Measurements from ENCODE around the gene STEAP4.
A peak's percentile ranks its signal among the peaks of the same experiment; 100 is the strongest.

STEAP4 gene

GRCh38 chr7:88256906-88257305 is 49.8 kb downstream of the STEAP4 start:
- in situ Hi-C loops (cut with HindIII; ENCODE audit: low pct_unique_long_range_greater_than_20kb, low sequenced_read_pairs), result no loop called here
- TF ChIP-seq JUND (IDR thresholded peaks at IDR 0.05; ENCODE audit: low read depth), result no peak
- DNase-seq (ENCODE audit: low read depth in 1 of 2, low spot score in 1 of 2), result no peak

- no peak for DNase-seq (ENCODE audit: low read depth in 1 of 2, low spot score in 1 of 2)
- TF ChIP-seq JUND (IDR thresholded peaks at IDR 0.05; ENCODE audit: low read depth), result no peak
- in situ Hi-C loops (cut with HindIII; ENCODE audit: low pct_unique_long_range_greater_than_20kb, low sequenced_read_pairs), result no loop called here
Observed at GRCh38 chr7:88254721-88255424, 51.8 kb downstream of the STEAP4 start.

- in situ Hi-C loops (cut with HindIII; ENCODE audit: low pct_unique_long_range_greater_than_20kb, low sequenced_read_pairs), result no loop called here
- no peak for TF ChIP-seq JUND (IDR thresholded peaks at IDR 0.05; ENCODE audit: low read depth)
Observed at GRCh38 chr7:88253640-88254039, 53.1 kb downstream of the STEAP4 start.

GRCh38 chr7:88244258-88244657 is 62.4 kb downstream of the STEAP4 start:
- TF ChIP-seq JUND (IDR thresholded peaks at IDR 0.05; ENCODE audit: low read depth), result no peak
- no peak for DNase-seq (ENCODE audit: low read depth in 1 of 2, low spot score in 1 of 2)
- in situ Hi-C loops (cut with HindIII; ENCODE audit: low pct_unique_long_range_greater_than_20kb, low sequenced_read_pairs), result no loop called here

More at GRCh38 chr7:88253640-88254039, 53.1 kb downstream of the STEAP4 start:
- no peak for DNase-seq (ENCODE audit: low read depth in 1 of 2, low spot score in 1 of 2)

- in situ Hi-C loops (cut with HindIII; ENCODE audit: low pct_unique_long_range_greater_than_20kb, low sequenced_read_pairs), result no loop called here
- DNase-seq (ENCODE audit: low read depth in 1 of 2, low spot score in 1 of 2), result peak; percentile 40 to 84
- no peak for TF ChIP-seq JUND (IDR thresholded peaks at IDR 0.05; ENCODE audit: low read depth)
Observed at GRCh38 chr7:88243345-88243909, 63.3 kb downstream of the STEAP4 start.

GRCh38 chr7:88239852-88240251 is 66.8 kb downstream of the STEAP4 start:
- TF ChIP-seq JUND (IDR thresholded peaks at IDR 0.05; ENCODE audit: low read depth), result no peak
- in situ Hi-C loops (cut with HindIII; ENCODE audit: low pct_unique_long_range_greater_than_20kb, low sequenced_read_pairs), result no loop called here

GRCh38 chr7:88233828-88234227 is 72.9 kb downstream of the STEAP4 start:
- no peak for TF ChIP-seq JUND (IDR thresholded peaks at IDR 0.05; ENCODE audit: low read depth)
- in situ Hi-C loops (cut with HindIII; ENCODE audit: low pct_unique_long_range_greater_than_20kb, low sequenced_read_pairs), result no loop called here

More at GRCh38 chr7:88239852-88240251, 66.8 kb downstream of the STEAP4 start:
- DNase-seq (ENCODE audit: low read depth in 1 of 2, low spot score in 1 of 2), result no peak

GRCh38 chr7:88230646-88231045 is 76.0 kb downstream of the STEAP4 start:
- no peak for TF ChIP-seq JUND (IDR thresholded peaks at IDR 0.05; ENCODE audit: low read depth)
- no peak for DNase-seq (ENCODE audit: low read depth in 1 of 2, low spot score in 1 of 2)
- in situ Hi-C loops (cut with HindIII; ENCODE audit: low pct_unique_long_range_greater_than_20kb, low sequenced_read_pairs), result no loop called here

More at GRCh38 chr7:88233828-88234227, 72.9 kb downstream of the STEAP4 start:
- no peak for DNase-seq (ENCODE audit: low read depth in 1 of 2, low spot score in 1 of 2)

- DNase-seq (ENCODE audit: low read depth in 1 of 2, low spot score in 1 of 2), result no peak
- in situ Hi-C loops (cut with HindIII; ENCODE audit: low pct_unique_long_range_greater_than_20kb, low sequenced_read_pairs), result no loop called here
- no peak for TF ChIP-seq JUND (IDR thresholded peaks at IDR 0.05; ENCODE audit: low read depth)
Observed at GRCh38 chr7:88229302-88229995, 77.2 kb downstream of the STEAP4 start.

GRCh38 chr7:88226886-88227516 is 79.7 kb downstream of the STEAP4 start:
- TF ChIP-seq JUND (IDR thresholded peaks at IDR 0.05; ENCODE audit: low read depth), result peak; percentile 82
- DNase-seq (ENCODE audit: low read depth in 1 of 2, low spot score in 1 of 2), result peak; percentile 13 to 91
- in situ Hi-C loops (cut with HindIII; ENCODE audit: low pct_unique_long_range_greater_than_20kb, low sequenced_read_pairs), result no loop called here

- in situ Hi-C loops (cut with HindIII; ENCODE audit: low pct_unique_long_range_greater_than_20kb, low sequenced_read_pairs), result no loop called here
- DNase-seq (ENCODE audit: low read depth in 1 of 2, low spot score in 1 of 2), result no peak
- TF ChIP-seq JUND (IDR thresholded peaks at IDR 0.05; ENCODE audit: low read depth), result no peak
Observed at GRCh38 chr7:88226201-88226600, 80.5 kb downstream of the STEAP4 start.

- in situ Hi-C loops (cut with HindIII; ENCODE audit: low pct_unique_long_range_greater_than_20kb, low sequenced_read_pairs), result no loop called here
- DNase-seq (ENCODE audit: low read depth in 1 of 2, low spot score in 1 of 2), result no peak
- TF ChIP-seq JUND (IDR thresholded peaks at IDR 0.05; ENCODE audit: low read depth), result no peak
Observed at GRCh38 chr7:88224601-88225275, 82.0 kb downstream of the STEAP4 start.
